Small intestine (tissue), 7 donors: ENCODE measurements around the gene HOXA4. TPM values are rescaled to one million over a fixed set of nuclear protein-coding genes. Genes with fewer than 3 reads are reported as not detected.
A peak's percentile ranks its signal among the peaks of the same experiment; 100 is the strongest.

Experiments used
- DNase-seq, 2 donors: peaks; one replicate each; pipeline versions ENCODE4 v3.0.0 to v3.0.0-alpha.2; 2013
- FAIRE-seq: peaks from 2 replicates; lab custom pipeline; 2012; peaks lifted over from hg19 to GRCh38; lab: Jason Lieb, UNC
- H3K27ac ChIP-seq, 3 donors: one replicate each; pipeline ENCODE4 v1.5.1; 2013; ENCODE audit warnings: low read length in 2 of 3, mild to moderate bottlenecking in 2 of 3, control low read depth in 1 of 3, inconsistent platforms in 1 of 3, low read depth in 1 of 3, moderate library complexity in 1 of 3
- H3K27me3 ChIP-seq, 3 donors: one replicate each; pipeline ENCODE4 v1.6.1; 2013; ENCODE audit warnings: low read length in 3 of 3, inconsistent platforms in 1 of 3; ENCODE audit not compliant: control insufficient read depth in 3 of 3, insufficient read depth in 3 of 3
- H3K36me3 ChIP-seq, 3 donors: one replicate each; pipeline ENCODE4 v1.6.1; 2013; ENCODE audit warnings: low read length in 3 of 3, inconsistent platforms in 1 of 3, low read depth in 1 of 3, mild to moderate bottlenecking in 1 of 3, moderate library complexity in 1 of 3; ENCODE audit not compliant: control insufficient read depth in 3 of 3, insufficient read depth in 2 of 3
- H3K4me1 ChIP-seq, 3 donors: one replicate each; pipeline ENCODE4 v1.6.1; 2013; ENCODE audit warnings: low read length in 2 of 3, inconsistent platforms in 1 of 3, low read depth in 1 of 3, mild to moderate bottlenecking in 1 of 3, moderate library complexity in 1 of 3; ENCODE audit not compliant: control insufficient read depth in 3 of 3, insufficient read depth in 2 of 3
- H3K4me3 ChIP-seq, 3 donors: one replicate each; pipeline ENCODE4 v1.5.1; 2013; ENCODE audit warnings: low read length in 3 of 3, control low read depth in 1 of 3, inconsistent platforms in 1 of 3, low read depth in 1 of 3, mild to moderate bottlenecking in 1 of 3, moderate library complexity in 1 of 3
- H3K9me3 ChIP-seq, 2 donors: one replicate each; pipeline ENCODE4 v1.6.1; 2013; ENCODE audit warnings: low read depth in 1 of 2, low read length in 1 of 2; ENCODE audit not compliant: control insufficient read depth in 2 of 2, insufficient read depth in 1 of 2
- WGBS, 3 donors: extraction: QIAGEN DNeasy Blood & Tissue Kit; methylation state at CpG; one replicate each; pipeline ENCODE4 v1.1.7; 2013; 5-methylcytosine and 5-hydroxymethylcytosine counted together
- polyA plus RNA-seq, 4 donors: library from polyadenylated mRNA; stranded (reverse) in 3 of 4; unstranded in 1 of 4; fragments of 200-250 nt in 3 of 4; fragments of 120-200 nt in 1 of 4; gene quantifications; one replicate each; pipeline versions ENCODE4 v1.2.1 to v1.2.3, GENCODE V29; 2013
- donor health status: healthy with polysubstance abuse.
- donor health status: control.
- donor health status: control.
- donor health status: Bipolar disorder and iron deficiency.
- donor health status: healthy.

Gene HOXA4
- polyA plus RNA-seq, 4 donors: 2.4 to 15.3 (median 7.9) TPM; not detected in 1

- H3K36me3 ChIP-seq: peaks cover 0 to 24% (median 0%) of the 10 kb centered on the region in 3 donors
- H3K27me3 ChIP-seq: peaks cover 4 to 98% (median 32%) of the 10 kb centered on the region in 3 donors
- H3K4me1 ChIP-seq: peaks cover 0 to 35% (median 0%) of the 10 kb centered on the region in 3 donors
- 14 to 42% (median 31%) methylated on average over 28 to 30 of the region's 30 CpGs for WGBS, 3 donors
- peak overlapping the region in 2 of 3 donors; percentile 47 to 78 for H3K27ac ChIP-seq
- no peak for FAIRE-seq
- DNase-seq: no peak
- H3K9me3 ChIP-seq: no peaks in the 10 kb centered on the region
- H3K4me3 ChIP-seq: peak overlapping the region in 2 of 3 donors; percentile 7 to 42
Measured at GRCh38 chr7:27148756-27149641, 18.4 kb upstream of the HOXA4 start.

- Histone ChIP-seq H3K4me1 (peaks cover 0 to 37% (median 0%) of the 10 kb centered on the region in 3 donors), H3K9me3 (no peaks in the 10 kb centered on the region), H3K36me3 (peaks cover 0 to 26% (median 0%) of the 10 kb centered on the region in 3 donors), H3K27me3 (peaks cover 3 to 92% (median 28%) of the 10 kb centered on the region in 3 donors), H3K27ac (peak overlapping the region in 2 of 3 donors; percentile 47 to 78), H3K4me3 (peak overlapping the region; percentile 7 to 42 (median 7))
- FAIRE-seq (no peak), DNase-seq (peak in 1 of 2 donors; percentile 62)
- 18 to 26% (median 21%) methylated on average over 26 to 28 of the region's 28 CpGs for WGBS, 3 donors
Measured at GRCh38 chr7:27148031-27148755, 17.6 kb upstream of the HOXA4 start.

GRCh38 chr7:27147199-27148030 lies 16.9 kb upstream of the HOXA4 start, which contains the start of gene HOXA6:
Gene HOXA6 (minus strand): TSS chr7:27147774. CDS start chr7:27147749, 25 bp downstream.
- WGBS, 3 donors: 9 to 22% (median 13%) methylated on average over 63 of the region's 63 CpGs
- FAIRE-seq: no peak
- H3K4me3 ChIP-seq: peak within 1 kb of the TSS; percentile 7 to 42 (median 7)
- peaks cover 0 to 37% (median 0%) of the 10 kb centered on the region in 3 donors for H3K4me1 ChIP-seq
- H3K27me3 ChIP-seq: peaks cover 9 to 89% (median 21%) of the 10 kb centered on the region in 3 donors
- H3K36me3 ChIP-seq: peaks cover 0 to 31% (median 0%) of the 10 kb centered on the region in 3 donors
- DNase-seq: peak; percentile 40 to 71
- peak within 1 kb of the TSS in 2 of 3 donors; percentile 73 to 78 for H3K27ac ChIP-seq
- no peaks in the 10 kb centered on the region for H3K9me3 ChIP-seq

- peaks cover 11 to 89% (median 18%) of the 10 kb centered on the region in 3 donors for H3K27me3 ChIP-seq
- FAIRE-seq: no peak
- no peaks in the 10 kb centered on the region for H3K9me3 ChIP-seq
- peak overlapping the region in 2 of 3 donors; percentile 57 to 78 for H3K27ac ChIP-seq
- H3K4me3 ChIP-seq: peak overlapping the region in 1 of 3 donors; percentile 42
- 43 to 77% (median 73%) methylated on average over 5 of the region's 5 CpGs for WGBS, 3 donors
- peaks cover 0 to 44% (median 0%) of the 10 kb centered on the region in 3 donors for H3K4me1 ChIP-seq
- peaks cover 0 to 39% (median 0%) of the 10 kb centered on the region in 3 donors for H3K36me3 ChIP-seq
- no peak for DNase-seq
Measured at GRCh38 chr7:27146491-27147198, 16.1 kb upstream of the HOXA4 start.

GRCh38 chr7:27145914-27146412 lies 15.4 kb upstream of the HOXA4 start:
- Histone ChIP-seq H3K4me3 (peak overlapping the region in 1 of 3 donors; percentile 6), H3K9me3 (no peaks in the 10 kb centered on the region), H3K4me1 (peaks cover 0 to 41% (median 0%) of the 10 kb centered on the region in 3 donors), H3K36me3 (peaks cover 0 to 40% (median 0%) of the 10 kb centered on the region in 3 donors), H3K27ac (peak overlapping the region in 2 of 3 donors; percentile 13 to 62), H3K27me3 (peaks cover 9 to 84% (median 13%) of the 10 kb centered on the region in 3 donors)
- FAIRE-seq (no peak), DNase-seq (no peak)
- 36 to 72% (median 61%) methylated on average over 11 of the region's 11 CpGs for WGBS, 3 donors

GRCh38 chr7:27145165-27145913 lies 14.8 kb upstream of the HOXA4 start:
- Histone ChIP-seq H3K27me3 (peaks cover 9 to 78% (median 13%) of the 10 kb centered on the region in 3 donors), H3K27ac (peak overlapping the region in 2 of 3 donors; percentile 52 to 62), H3K4me1 (peaks cover 0 to 42% (median 0%) of the 10 kb centered on the region in 3 donors), H3K4me3 (peak overlapping the region in 1 of 3 donors; percentile 29), H3K9me3 (no peaks in the 10 kb centered on the region), H3K36me3 (peaks cover 0 to 38% (median 0%) of the 10 kb centered on the region in 3 donors)
- no peak for FAIRE-seq
- DNase-seq: no peak
- WGBS, 3 donors: 29 to 67% (median 47%) methylated on average over 47 of the region's 47 CpGs
